ENCODE measurements around the gene PHF21A.
"Not testable (repeated sequence)": the region's sequence is repeated elsewhere in the genome, so short reads cannot be mapped to it uniquely, and the experiment has no call there.

Gene PHF21A

GRCh38 chr11:46038529-46038928 lies 82.7 kb downstream of the PHF21A start:
- in situ Hi-C loops (cut with MboI; ENCODE audit: low sequenced_read_pairs): no loop called here

DNA sequence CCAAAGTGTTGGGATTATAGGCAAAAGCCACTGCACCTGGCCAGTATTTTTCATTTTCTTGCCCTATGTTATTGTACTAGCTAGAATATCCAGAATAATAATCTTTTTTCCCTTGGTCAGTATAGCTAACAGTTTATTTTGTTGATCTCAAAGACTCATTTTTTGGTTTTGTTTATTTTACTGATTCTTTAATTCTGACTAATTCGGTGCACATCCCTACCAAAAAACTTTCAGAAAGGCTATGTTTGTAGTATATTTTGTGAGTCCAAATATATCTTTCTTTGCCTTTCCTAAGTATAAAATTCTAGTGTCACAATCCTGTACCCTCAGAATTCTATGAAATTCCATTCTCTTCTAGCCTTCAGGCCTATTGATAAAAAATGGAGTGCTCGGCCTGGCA lies 84.3 kb downstream of the PHF21A start:
- in situ Hi-C loops (cut with MboI; ENCODE audit: low sequenced_read_pairs): no loop called here

DNA sequence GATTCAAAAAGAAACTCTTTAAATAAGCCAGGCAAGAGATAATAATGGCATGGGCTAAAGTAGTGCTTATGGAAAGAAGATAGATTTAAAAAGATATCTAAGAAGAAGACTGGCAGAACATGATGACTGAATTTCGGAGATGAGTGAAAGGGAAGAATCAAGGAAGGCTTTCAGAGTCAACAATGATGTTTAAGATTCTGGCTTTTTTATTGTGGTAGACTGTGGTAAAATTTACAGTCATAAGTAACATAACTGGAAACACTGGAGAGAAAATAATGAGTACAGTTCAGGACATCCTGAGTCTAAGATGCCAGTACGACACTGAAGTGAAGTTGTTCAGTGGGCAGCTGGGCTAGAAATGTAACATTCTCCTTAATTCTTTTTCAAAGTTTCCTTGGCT lies 85.2 kb downstream of the PHF21A start:
- in situ Hi-C loops (cut with MboI; ENCODE audit: low sequenced_read_pairs): no loop called here

GRCh38 chr11:46034041-46034440 lies 87.2 kb downstream of the PHF21A start:
- in situ Hi-C loops (cut with MboI; ENCODE audit: low sequenced_read_pairs): no loop called here

DNA sequence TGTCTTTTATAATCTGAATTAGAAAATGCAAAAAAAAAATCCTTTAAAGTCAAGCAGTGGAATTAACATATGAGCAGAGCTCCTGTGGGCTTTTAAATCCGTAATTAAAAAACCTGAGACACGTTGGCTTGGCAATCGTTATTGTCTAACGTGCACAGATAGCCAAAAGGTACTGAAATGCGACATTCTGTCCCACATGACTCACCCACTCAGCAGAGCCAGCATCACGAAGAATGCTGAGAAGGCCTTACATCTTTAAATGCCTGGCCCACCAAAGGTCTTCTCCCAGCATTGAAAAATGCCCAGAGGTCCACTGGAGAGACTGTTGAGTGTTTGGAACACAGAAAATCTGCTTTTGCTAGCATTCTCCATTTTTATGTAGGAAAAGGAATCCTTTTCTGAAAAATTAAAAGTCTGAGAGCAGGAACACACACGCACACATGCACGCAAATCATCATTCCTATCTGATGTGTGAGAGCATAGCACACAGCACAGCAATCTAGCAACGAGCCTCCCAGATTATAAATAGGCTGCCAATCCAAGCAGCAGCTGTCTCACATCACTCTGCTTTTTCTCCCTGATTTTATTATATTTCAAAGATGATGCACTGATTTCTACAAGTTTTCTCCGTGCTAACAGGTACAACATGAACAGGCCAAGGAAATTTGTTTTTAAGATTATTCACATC lies 94.5 kb downstream of the PHF21A start:
- in situ Hi-C loops (cut with MboI; ENCODE audit: low sequenced_read_pairs): no loop called here

GRCh38 chr11:46020084-46020599 lies 101.1 kb downstream of the PHF21A start:
- in situ Hi-C loops (cut with MboI; ENCODE audit: low sequenced_read_pairs): no loop called here

GRCh38 chr11:46018651-46019050 lies 102.6 kb downstream of the PHF21A start:
- in situ Hi-C loops (cut with MboI; ENCODE audit: low sequenced_read_pairs): no loop called here

DNA sequence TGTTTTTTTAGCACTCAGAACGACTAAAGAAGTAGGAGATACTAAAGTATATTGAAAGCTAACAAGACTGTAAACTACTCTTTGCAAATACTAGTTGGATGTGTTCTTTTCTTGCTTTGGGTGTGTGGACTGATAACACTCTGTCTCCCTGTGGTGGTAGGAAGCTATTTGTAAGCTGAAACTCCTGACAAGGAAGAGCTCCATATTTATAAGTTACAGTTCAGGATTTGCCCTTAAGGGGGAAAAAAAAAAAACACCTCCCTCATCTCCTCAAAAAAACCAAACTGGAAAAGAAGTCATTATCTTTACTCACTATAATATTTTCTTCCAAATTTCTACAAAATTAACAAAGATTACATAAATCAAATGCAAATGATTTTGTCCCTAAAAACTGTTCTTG lies 103.9 kb downstream of the PHF21A start:
- in situ Hi-C loops (cut with MboI; ENCODE audit: low sequenced_read_pairs): no loop called here

GRCh38 chr11:46015941-46016340 lies 105.3 kb downstream of the PHF21A start:
- in situ Hi-C loops (cut with MboI; ENCODE audit: low sequenced_read_pairs): no loop called here

- in situ Hi-C loops (cut with MboI; ENCODE audit: low sequenced_read_pairs): not testable (repeated sequence)
Observed at GRCh38 chr11:46014168-46014567, 107.1 kb downstream of the PHF21A start.

GRCh38 chr11:46012185-46012584 lies 109.1 kb downstream of the PHF21A start:
- in situ Hi-C loops (cut with MboI; ENCODE audit: low sequenced_read_pairs): no loop called here

- in situ Hi-C loops (cut with MboI; ENCODE audit: low sequenced_read_pairs): no loop called here
Observed at GRCh38 chr11:46010100-46010499, 111.2 kb downstream of the PHF21A start.

DNA sequence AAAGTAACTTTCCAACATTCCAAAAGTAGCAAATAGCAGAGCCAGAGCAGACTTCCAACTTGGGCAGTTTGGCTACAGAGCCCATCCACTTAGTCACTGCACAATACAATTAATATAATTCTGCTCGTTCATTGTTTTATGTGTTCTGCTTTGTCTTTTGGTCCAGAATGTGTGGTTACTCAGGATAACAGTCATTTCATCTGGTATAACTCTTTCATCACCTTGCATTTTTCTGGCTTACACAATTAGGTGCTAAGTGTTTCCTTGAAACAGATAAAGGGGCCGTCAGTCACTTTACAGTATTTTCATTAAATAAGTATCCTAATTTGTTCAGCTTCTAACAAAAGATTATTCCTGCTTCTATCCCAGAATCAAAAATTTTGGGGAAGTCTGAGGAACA lies 111.6 kb downstream of the PHF21A start:
- in situ Hi-C loops (cut with MboI; ENCODE audit: low sequenced_read_pairs): no loop called here

DNA sequence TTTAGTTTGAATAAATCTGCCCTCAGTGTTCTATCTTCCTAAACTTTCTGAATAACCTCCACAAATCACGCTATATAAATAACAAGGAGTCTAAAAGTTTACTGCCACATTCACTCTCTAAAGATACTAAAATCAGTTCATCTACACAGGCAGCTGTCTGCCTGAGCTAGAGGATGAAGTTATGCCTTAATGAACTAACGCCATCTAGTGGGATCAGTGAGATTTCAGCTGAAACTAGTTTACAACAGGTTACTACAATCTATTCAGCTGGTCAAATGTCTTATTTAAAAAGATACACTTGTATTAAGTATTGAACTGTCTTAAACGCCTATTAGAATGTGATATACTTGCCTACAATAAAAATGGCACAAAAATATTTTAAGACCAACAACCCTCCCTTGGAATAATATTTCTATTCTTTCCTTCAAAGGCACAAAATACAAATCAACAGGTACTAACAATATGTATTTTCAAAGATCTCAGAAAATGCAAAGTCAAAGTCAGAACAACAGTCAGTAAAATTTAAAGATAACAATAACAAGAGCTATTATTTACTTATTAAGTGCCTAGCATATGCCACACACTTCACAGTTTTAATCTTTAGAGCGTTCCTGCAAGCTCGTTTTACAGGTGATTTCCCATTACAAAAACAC lies 114.7 kb downstream of the PHF21A start:
- in situ Hi-C loops (cut with MboI; ENCODE audit: low sequenced_read_pairs): no loop called here

DNA sequence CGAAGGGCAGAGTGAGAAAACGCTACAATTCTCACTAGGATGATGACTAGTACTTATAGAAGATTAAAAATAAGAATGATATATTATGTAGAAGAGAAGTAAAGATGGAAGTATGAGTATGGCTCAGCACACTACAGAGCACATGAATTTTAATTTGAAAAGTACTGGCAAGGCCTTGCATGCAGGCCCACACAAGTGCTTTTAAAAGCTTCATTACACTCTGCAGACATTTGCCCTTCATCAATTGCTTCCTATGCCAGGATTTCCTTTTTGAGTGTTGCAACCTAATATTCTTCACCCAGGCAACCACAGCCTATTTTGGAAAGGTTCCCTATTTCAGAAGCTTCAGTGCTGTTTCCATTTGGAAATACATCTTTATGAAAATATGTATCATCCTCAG lies 117.7 kb downstream of the PHF21A start:
- in situ Hi-C loops (cut with MboI; ENCODE audit: low sequenced_read_pairs): no loop called here

DNA sequence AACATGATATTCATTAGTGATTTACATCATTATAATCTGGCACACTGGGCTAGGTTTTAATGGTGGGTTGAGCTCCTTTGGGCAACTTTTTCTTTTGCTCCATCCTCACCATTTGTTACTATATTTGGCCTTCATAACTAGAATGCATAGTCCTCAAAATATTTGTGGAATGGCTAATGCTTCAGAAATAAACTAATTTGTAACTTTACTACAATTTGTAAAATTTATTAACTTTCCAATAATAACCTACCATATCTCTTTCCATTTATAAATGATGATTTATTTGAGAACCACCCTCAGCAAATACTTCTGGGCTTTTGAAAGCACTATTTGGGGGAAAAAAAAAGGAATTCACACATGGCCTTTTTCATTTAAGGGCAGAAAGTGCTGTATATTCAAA lies 119.1 kb downstream of the PHF21A start:
- in situ Hi-C loops (cut with MboI; ENCODE audit: low sequenced_read_pairs): no loop called here

DNA sequence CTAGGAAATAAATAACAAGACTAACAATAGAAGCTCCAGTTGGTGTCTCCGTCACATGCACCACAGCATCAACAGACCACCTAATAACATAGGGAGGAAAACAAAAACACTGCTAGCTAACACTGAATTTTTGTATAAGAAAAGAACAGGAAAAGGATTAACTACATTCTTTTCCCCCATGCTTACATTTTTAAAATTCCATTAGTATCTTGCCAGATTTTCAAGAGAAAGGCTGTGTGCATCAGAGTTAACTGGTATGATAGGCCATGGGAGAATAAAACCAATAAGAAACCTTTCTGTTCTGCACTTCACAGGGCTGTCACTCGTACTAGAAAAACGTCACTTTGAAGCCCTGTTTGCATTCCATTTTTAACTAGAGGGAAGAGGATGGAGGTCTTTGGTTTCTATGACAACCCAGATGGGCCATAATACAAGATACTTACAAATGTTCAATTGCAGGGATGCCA lies 119.8 kb downstream of the PHF21A start:
- in situ Hi-C loops (cut with MboI; ENCODE audit: low sequenced_read_pairs): no loop called here

DNA sequence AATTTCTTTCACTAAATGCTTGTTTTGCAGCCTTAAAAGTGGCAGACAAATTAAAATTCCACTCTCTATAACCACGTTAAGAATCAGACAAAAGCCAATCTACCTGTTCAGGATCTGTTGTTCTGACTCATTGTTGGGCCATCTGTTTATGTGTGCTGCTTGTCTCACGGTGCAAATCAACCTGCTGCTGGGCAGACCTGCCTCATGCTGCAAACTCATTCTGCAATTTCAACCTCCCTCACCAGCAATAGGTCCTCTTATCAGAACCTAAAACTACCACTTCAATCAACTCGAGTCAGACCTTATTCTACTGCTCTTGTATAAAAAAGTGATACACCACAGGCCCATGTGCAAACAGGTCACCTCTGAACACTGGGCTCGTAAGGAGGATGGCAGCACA lies 123.7 kb downstream of the PHF21A start:
- in situ Hi-C loops (cut with MboI; ENCODE audit: low sequenced_read_pairs): no loop called here

DNA sequence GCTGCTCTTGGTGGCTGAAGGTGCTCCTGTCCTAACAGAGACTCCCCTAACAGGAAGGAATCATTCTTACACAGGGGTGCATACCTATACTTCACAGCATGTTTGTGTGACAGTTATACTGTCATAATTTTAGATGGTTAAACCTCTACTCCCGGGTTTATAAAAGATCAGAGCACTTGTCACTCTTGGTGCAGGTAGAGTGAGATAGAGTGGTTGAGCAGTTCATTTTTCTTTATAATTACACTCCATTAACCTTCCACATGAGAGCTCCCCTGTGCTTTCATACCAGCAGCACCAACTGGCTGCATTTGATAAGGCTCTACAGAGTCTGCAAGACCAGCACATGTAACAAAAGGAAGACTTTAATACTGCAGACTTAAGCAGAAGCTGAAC lies 125.9 kb downstream of the PHF21A start:
- in situ Hi-C loops (cut with MboI; ENCODE audit: low sequenced_read_pairs): no loop called here

DNA sequence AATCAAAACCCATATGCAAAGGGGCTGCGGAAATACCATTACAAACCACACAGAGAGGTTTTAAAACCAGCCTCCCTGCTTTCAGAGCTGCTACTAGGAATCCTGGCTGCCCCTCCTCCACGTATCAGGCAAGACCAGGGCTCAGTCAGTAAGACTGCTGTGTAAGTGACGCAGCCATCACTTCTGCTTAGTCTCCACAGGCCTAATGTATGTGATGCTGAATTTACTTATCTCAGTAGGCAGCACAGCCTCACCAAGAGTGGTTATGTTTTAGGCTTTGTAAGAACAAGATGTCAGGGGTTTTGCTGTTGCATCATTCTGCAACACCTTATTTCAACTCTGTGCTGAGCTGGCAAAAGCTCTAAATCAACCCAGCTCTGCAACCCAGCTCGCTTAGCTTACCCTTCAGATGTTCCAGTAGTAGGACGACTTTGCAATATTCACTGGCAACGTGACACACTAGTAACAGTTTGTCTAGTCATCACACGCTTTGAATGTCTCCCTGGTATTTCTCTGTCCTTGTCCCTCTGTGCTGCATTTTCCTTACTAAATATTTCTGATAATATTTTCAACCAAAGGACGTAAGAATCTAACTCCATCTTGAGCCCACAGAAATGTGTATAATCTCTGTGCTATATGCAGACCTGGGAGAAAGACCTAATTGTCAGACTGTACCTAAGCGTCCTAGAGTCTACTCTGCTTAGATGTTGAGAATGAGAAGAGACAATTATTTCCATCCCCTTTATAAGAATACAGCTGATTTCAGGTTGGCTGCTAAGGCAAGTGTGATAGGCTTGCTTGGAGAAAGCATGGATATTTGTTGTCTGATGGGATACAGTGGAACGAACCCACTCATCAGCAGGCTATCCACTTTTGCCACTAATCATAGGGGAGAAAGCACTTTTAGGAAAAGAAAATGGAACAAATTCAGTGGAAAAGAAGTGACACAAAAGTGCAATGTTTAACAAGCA lies 126.6 kb downstream of the PHF21A start:
- in situ Hi-C loops (cut with MboI; ENCODE audit: low sequenced_read_pairs): no loop called here

DNA sequence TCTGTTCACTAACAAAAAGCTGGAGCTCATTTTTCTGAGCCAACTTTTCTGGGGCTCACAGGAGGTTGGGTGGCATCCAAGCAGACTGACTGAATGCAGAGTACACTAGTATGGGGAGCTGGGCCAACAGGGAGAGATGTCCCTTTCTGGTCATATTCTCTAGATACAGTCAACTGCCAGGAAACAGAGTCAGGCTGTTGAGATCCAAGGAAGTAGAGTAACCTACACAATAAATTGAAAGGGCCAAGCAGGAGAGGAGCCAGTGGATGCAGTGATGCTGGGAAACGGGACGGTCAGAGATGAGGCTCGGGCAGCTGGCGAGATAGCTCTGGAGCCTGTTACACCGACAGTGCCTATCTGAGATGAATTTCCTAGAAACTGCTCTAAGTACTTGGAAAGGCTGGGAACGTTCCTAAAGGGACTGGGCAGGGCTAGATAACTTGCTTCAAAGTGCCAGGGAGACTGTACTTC lies 127.7 kb downstream of the PHF21A start:
- in situ Hi-C loops (cut with MboI; ENCODE audit: low sequenced_read_pairs): no loop called here
